ENCODE results near the gene TOP2A. TPM values are rescaled to one million over a fixed set of nuclear protein-coding genes. Genes with fewer than 3 reads are reported as not detected.
"Not testable (repeated sequence)": the region's sequence is repeated elsewhere in the genome, so short reads cannot be mapped to it uniquely, and the experiment has no call there.

The TOP2A gene
- total RNA-seq, 4 donors from 2014 or later: 11.8 to 32.2 (median 16.5) TPM

- H3K4me3 ChIP-seq: no peak overlapping the region
- no peak for DNase-seq
- H3K27ac ChIP-seq: no peak overlapping the region
- H3K4me1 ChIP-seq: no peaks in the 10 kb centered on the region
- no peaks in the 10 kb centered on the region for H3K9me3 ChIP-seq
- no peaks in the 10 kb centered on the region for H3K36me3 ChIP-seq
- H3K27me3 ChIP-seq: no peaks in the 10 kb centered on the region
- TF ChIP-seq CTCF (IDR thresholded peaks at IDR 0.05): no peak
- no peak for TF ChIP-seq POLR2A (IDR thresholded peaks at IDR 0.05)
Observed at GRCh38 chr17:40402668-40403067, 15.0 kb downstream of the TOP2A start.

- Histone ChIP-seq H3K9me3 (no peaks in the 10 kb centered on the region), H3K4me1 (no peaks in the 10 kb centered on the region), H3K4me3 (no peak overlapping the region), H3K36me3 (no peaks in the 10 kb centered on the region), H3K27me3 (no peaks in the 10 kb centered on the region), H3K27ac (no peak overlapping the region)
- TF ChIP-seq CTCF (IDR thresholded peaks at IDR 0.05): peak; percentile 25 to 62 (median 56)
- TF ChIP-seq POLR2A (IDR thresholded peaks at IDR 0.05): no peak
- DNase-seq: no peak
Observed at GRCh38 chr17:40399185-40399584, 18.5 kb downstream of the TOP2A start.

- not testable (repeated sequence) for H3K27me3 ChIP-seq, H3K27ac ChIP-seq, H3K9me3 ChIP-seq, H3K4me1 ChIP-seq, H3K36me3 ChIP-seq, H3K4me3 ChIP-seq, DNase-seq
Observed at GRCh38 chr17:40386555-40386954, 31.1 kb downstream of the TOP2A start.

- Histone ChIP-seq H3K36me3 (no peaks in the 10 kb centered on the region), H3K9me3 (no peaks in the 10 kb centered on the region), H3K4me3 (no peak overlapping the region), H3K27me3 (no peaks in the 10 kb centered on the region), H3K4me1 (no peaks in the 10 kb centered on the region), H3K27ac (no peak overlapping the region)
- no peak for DNase-seq
- TF ChIP-seq POLR2A (IDR thresholded peaks at IDR 0.05) (no peak), CTCF (IDR thresholded peaks at IDR 0.05) (no peak)
Observed at GRCh38 chr17:40382251-40382650, 35.4 kb downstream of the TOP2A start.

GRCh38 chr17:40378966-40379365, 38.7 kb downstream of the TOP2A start:
- no peaks in the 10 kb centered on the region for H3K9me3 ChIP-seq
- no peaks in the 10 kb centered on the region for H3K27me3 ChIP-seq
- no peak for TF ChIP-seq CTCF (IDR thresholded peaks at IDR 0.05)
- no peak for TF ChIP-seq POLR2A (IDR thresholded peaks at IDR 0.05)
- H3K4me3 ChIP-seq: no peak overlapping the region
- H3K4me1 ChIP-seq: no peaks in the 10 kb centered on the region
- H3K27ac ChIP-seq: no peak overlapping the region
- H3K36me3 ChIP-seq: no peaks in the 10 kb centered on the region
- no peak for DNase-seq

- Histone ChIP-seq H3K27me3 (no peaks in the 10 kb centered on the region), H3K9me3 (no peaks in the 10 kb centered on the region), H3K36me3 (no peaks in the 10 kb centered on the region), H3K4me3 (no peak overlapping the region), H3K27ac (no peak overlapping the region), H3K4me1 (no peaks in the 10 kb centered on the region)
- no peak for DNase-seq
- no peak for TF ChIP-seq CTCF (IDR thresholded peaks at IDR 0.05)
- TF ChIP-seq POLR2A (IDR thresholded peaks at IDR 0.05): no peak
Observed at GRCh38 chr17:40377832-40378231, 39.9 kb downstream of the TOP2A start.

GRCh38 chr17:40376541-40376940, 41.2 kb downstream of the TOP2A start:
- H3K27ac ChIP-seq, DNase-seq, H3K9me3 ChIP-seq, H3K36me3 ChIP-seq, H3K4me3 ChIP-seq, H3K4me1 ChIP-seq, H3K27me3 ChIP-seq: not testable (repeated sequence)

- H3K4me1 ChIP-seq, H3K9me3 ChIP-seq, DNase-seq, H3K27ac ChIP-seq, H3K27me3 ChIP-seq, H3K36me3 ChIP-seq, H3K4me3 ChIP-seq: not testable (repeated sequence)
Observed at GRCh38 chr17:40375786-40376185, 41.9 kb downstream of the TOP2A start.
